H9 (cell line): ENCODE results near the gene CMSS1. TPM values are rescaled to one million over a fixed set of nuclear protein-coding genes. Genes with fewer than 3 reads are reported as not detected.

Experiments
- DNase-seq: peaks from one replicate; pipeline ENCODE4 v3.0.0-alpha.2; 2017
- H2AFZ ChIP-seq: one replicate; pipeline ENCODE4 v1.6.1; 2013; ENCODE audit warnings: mild to moderate bottlenecking, low read length, control low read depth, moderate library complexity
- H2AK5ac ChIP-seq: 2 replicates; pipeline ENCODE4 v1.6.1; 2013; ENCODE audit warnings: low read length, control low read depth, mixed read lengths; ENCODE audit not compliant: insufficient read length
- H2BK120ac ChIP-seq: one replicate; pipeline ENCODE4 v1.6.1; 2013; ENCODE audit warnings: low read depth, mild to moderate bottlenecking, low read length, control low read depth, inconsistent platforms; ENCODE audit not compliant: poor library complexity, severe bottlenecking
- H2BK12ac ChIP-seq: 2 replicates; pipeline ENCODE4 v1.6.1; 2013; ENCODE audit warnings: low read length, control low read depth, mixed read lengths, low read depth; ENCODE audit not compliant: insufficient read length
- H2BK15ac ChIP-seq: 2 replicates; pipeline ENCODE4 v1.6.1; 2013; ENCODE audit warnings: low read depth, low read length, control low read depth
- H2BK20ac ChIP-seq: one replicate; pipeline ENCODE4 v1.6.1; 2013; ENCODE audit warnings: low read depth, mild to moderate bottlenecking, low read length, control low read depth, inconsistent platforms; ENCODE audit not compliant: poor library complexity, severe bottlenecking
- H2BK5ac ChIP-seq: 2 replicates; pipeline ENCODE4 v1.6.1; 2013; ENCODE audit warnings: low read length, control low read depth, mixed read lengths; ENCODE audit not compliant: insufficient read length
- H3K14ac ChIP-seq: 2 replicates; pipeline ENCODE4 v1.6.1; 2013; ENCODE audit warnings: low read length, control low read depth; ENCODE audit not compliant: insufficient read depth
- H3K18ac ChIP-seq: 2 replicates; pipeline ENCODE4 v1.6.1; 2013; ENCODE audit warnings: low read depth, mild to moderate bottlenecking, mixed read lengths, low read length, control low read depth; ENCODE audit not compliant: insufficient read length
- H3K23ac ChIP-seq: 2 replicates; pipeline ENCODE4 v1.6.1; 2013; ENCODE audit warnings: low read length, control low read depth, mixed read lengths, low read depth; ENCODE audit not compliant: insufficient read length
- H3K23me2 ChIP-seq: 2 replicates; pipeline ENCODE4 v1.6.1; 2013; ENCODE audit warnings: low read depth, mild to moderate bottlenecking, mixed read lengths, low read length, control low read depth; ENCODE audit not compliant: insufficient read length, poor library complexity, severe bottlenecking
- H3K27ac ChIP-seq: 2 replicates; pipeline ENCODE4 v1.5.1; 2013; ENCODE audit warnings: low read length, control low read depth, mixed read lengths, low read depth; ENCODE audit not compliant: insufficient read length
- H3K27me3 ChIP-seq: 2 replicates; pipeline ENCODE4 v1.6.1; 2013; ENCODE audit warnings: low read length, control low read depth, inconsistent platforms; ENCODE audit not compliant: insufficient read depth
- H3K4ac ChIP-seq: 2 replicates; pipeline ENCODE4 v1.6.1; 2013; ENCODE audit warnings: low read depth, mild to moderate bottlenecking, control low read depth, inconsistent platforms, low read length, moderate library complexity
- H3K4me1 ChIP-seq: 2 replicates; pipeline ENCODE4 v1.6.1; 2013; ENCODE audit warnings: low read length, control low read depth, inconsistent platforms; ENCODE audit not compliant: insufficient read depth
- H3K4me2 ChIP-seq: 2 replicates; pipeline ENCODE4 v1.6.1; 2013; ENCODE audit warnings: low read length, control low read depth, mixed read lengths; ENCODE audit not compliant: insufficient read length, insufficient read depth
- H3K56ac ChIP-seq: 2 replicates; pipeline ENCODE4 v1.6.1; 2013; ENCODE audit warnings: low read depth, mild to moderate bottlenecking, mixed read lengths, low read length, control low read depth; ENCODE audit not compliant: insufficient read length
- H3K79me1 ChIP-seq: 2 replicates; pipeline ENCODE4 v1.6.1; 2013; ENCODE audit warnings: low read depth, mild to moderate bottlenecking, moderate library complexity, low read length, control low read depth, inconsistent platforms; ENCODE audit not compliant: insufficient read depth, poor library complexity, severe bottlenecking
- H3K79me2 ChIP-seq: 2 replicates; pipeline ENCODE4 v1.6.1; 2013; ENCODE audit warnings: low read length, control low read depth, inconsistent platforms; ENCODE audit not compliant: insufficient read depth
- H3K9ac ChIP-seq: 2 replicates; pipeline ENCODE4 v1.6.1; 2013; ENCODE audit warnings: low read length, control low read depth, mixed read lengths; ENCODE audit not compliant: insufficient read length; ENCODE audit errors: extremely low read depth
- H3K9me3 ChIP-seq: one replicate; pipeline ENCODE4 v1.6.1; 2013; ENCODE audit warnings: low read depth, low read length, inconsistent platforms; ENCODE audit not compliant: control insufficient read depth
- H3T11ph ChIP-seq: one replicate; pipeline ENCODE4 v1.6.1; 2013; ENCODE audit warnings: mild to moderate bottlenecking, low read length, control low read depth, inconsistent platforms
- H4K20me1 ChIP-seq: one replicate; pipeline ENCODE4 v1.6.1; 2013; ENCODE audit not compliant: control insufficient read depth, insufficient read length, insufficient read depth
- H4K5ac ChIP-seq: 2 replicates; pipeline ENCODE4 v1.6.1; 2013; ENCODE audit warnings: low read depth, mild to moderate bottlenecking, mixed read lengths, low read length, control low read depth; ENCODE audit not compliant: insufficient read length
- H4K8ac ChIP-seq: replicated peaks from 2 replicates; pipeline ENCODE4 v1.6.1; 2013; ENCODE audit warnings: low read length, control low read depth, mixed read lengths, low read depth; ENCODE audit not compliant: insufficient read length
- H4K91ac ChIP-seq: 2 replicates; pipeline ENCODE4 v1.6.1; 2013; ENCODE audit warnings: low read depth, mild to moderate bottlenecking, moderate library complexity, mixed read lengths, low read length, control low read depth; ENCODE audit not compliant: insufficient read length
- H3K27ac Mint-ChIP-seq, 3 experiments: 2 replicates in 2 of 3; 3 replicates in 1 of 3; pipeline ENCODE4 v1.8.0; 2020 to 2021; ENCODE audit warnings: mixed read lengths in 3 of 3, mild to moderate bottlenecking in 1 of 3, moderate library complexity in 1 of 3
- H3K27me3 Mint-ChIP-seq: 2 replicates; pipeline ENCODE4 v1.8.0; 2021; ENCODE audit warnings: low read depth, mild to moderate bottlenecking, moderate library complexity, mixed read lengths
- H3K36me3 Mint-ChIP-seq, 3 experiments: 2 replicates in 2 of 3; 3 replicates in 1 of 3; pipeline ENCODE4 v1.8.0; 2020 to 2021; ENCODE audit warnings: low read depth in 3 of 3, mixed read lengths in 3 of 3; ENCODE audit not compliant: insufficient read depth in 1 of 3
- H3K4me1 Mint-ChIP-seq, 2 experiments: 2 replicates each; pipeline ENCODE4 v1.8.0; 2020; ENCODE audit warnings: mixed read lengths in 2 of 2
- H3K4me3 Mint-ChIP-seq, 2 experiments: 2 replicates in 1 of 2; 3 replicates in 1 of 2; pipeline ENCODE4 v1.8.0; 2020 to 2021; ENCODE audit warnings: mild to moderate bottlenecking in 2 of 2, mixed read lengths in 2 of 2, moderate library complexity in 1 of 2
- H3K9me3 Mint-ChIP-seq, 2 experiments: 2 replicates in 1 of 2; 3 replicates in 1 of 2; pipeline ENCODE4 v1.8.0; 2020; ENCODE audit warnings: mild to moderate bottlenecking in 2 of 2, mixed read lengths in 2 of 2, moderate library complexity in 1 of 2
- WGBS: extraction: QIAGEN DNeasy Blood & Tissue Kit; methylation state at CpG from one replicate; pipeline ENCODE4 v1.1.7; 2013; ENCODE audit warnings: missing lambda C conversion rate, low lambda C conversion rate, mixed read lengths; ENCODE audit not compliant: insufficient read length; ENCODE audit errors: extremely low coverage; 5-methylcytosine and 5-hydroxymethylcytosine counted together
- total RNA-seq: library from RNA; stranded (reverse); gene quantifications from 2 replicates; pipeline ENCODE4 v1.2.1, GENCODE V29; 2021
- TF ChIP-seq, protein P1 (sequence below): fragments of 200-600 bp; sonication (generic); conservative IDR thresholded peaks from 3 replicates; pipeline ENCODE4 v1.8.0; 2021; ENCODE audit warnings: antibody characterized with exemption, mild to moderate bottlenecking

CMSS1 gene
- total RNA-seq, 1 experiment from 2014 or later: 61.8 TPM

DNA sequence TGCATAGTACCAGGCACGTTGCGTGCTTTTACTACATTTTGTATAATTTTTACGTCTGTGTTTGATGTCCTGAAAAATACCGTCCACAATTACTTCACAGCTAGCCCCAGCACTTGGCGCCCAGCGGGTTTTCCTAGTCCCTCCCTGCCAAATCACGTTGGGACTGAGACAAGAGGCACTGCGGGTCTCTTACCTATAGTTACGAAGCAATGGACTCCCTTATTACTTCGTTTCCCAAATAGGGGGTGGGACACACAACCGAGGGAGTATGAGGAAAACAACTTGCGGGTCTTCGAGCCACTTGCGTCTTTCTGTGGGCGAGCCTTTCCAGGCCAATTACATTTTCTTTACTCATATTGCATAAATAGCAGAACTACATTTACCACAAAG is 620 bp upstream of the CMSS1 start:
- Mint-ChIP-seq H3K9me3 (no peaks in the 10 kb centered on the region; a peak in 1 of 5 replicates), H3K4me3 (peak overlapping the region; percentile 89 to 97), H3K27me3 (peaks cover 3% of the 10 kb centered on the region; the same call in 1 of the 2 replicates), H3K27ac (peak overlapping the region; percentile 99; a peak in 4 of 7 replicates), H3K36me3 (peaks cover 0 to 5% (median 2%) of the 10 kb centered on the region in 3 experiments; a peak in 2 of 7 replicates), H3K4me1 (peaks cover 13 to 16% of the 10 kb centered on the region in 2 experiments)
- Histone ChIP-seq H3K4ac (no peak overlapping the region), H3K4me1 (no peaks in the 10 kb centered on the region), H2BK20ac (no peak overlapping the region), H4K20me1 (no peaks in the 10 kb centered on the region), H4K8ac (no peak overlapping the region), H2BK15ac (no peak overlapping the region), H2BK120ac (no peak overlapping the region), H2BK5ac (no peak overlapping the region), H3K79me2 (peaks cover 3% of the 10 kb centered on the region; the same call in 1 of the 2 replicates), H2BK12ac (no peak overlapping the region), H2AK5ac (no peak overlapping the region), H4K91ac (no peak overlapping the region), H3K18ac (no peak overlapping the region), H3K23me2 (no peaks in the 10 kb centered on the region), H3K4me2 (peak overlapping the region; percentile 89), H3T11ph (no peak overlapping the region), H3K27me3 (no peaks in the 10 kb centered on the region), H2AFZ (peak overlapping the region; percentile 9), H3K23ac (no peak overlapping the region), H3K9me3 (no peaks in the 10 kb centered on the region), H3K56ac (no peak overlapping the region), H4K5ac (no peak overlapping the region), H3K14ac (peak overlapping the region; percentile 6; the same call in 1 of the 2 replicates), H3K79me1 (no peaks in the 10 kb centered on the region), H3K27ac (no peak overlapping the region), H3K9ac (peak overlapping the region; percentile 77)
- TF ChIP-seq, protein P1, sequence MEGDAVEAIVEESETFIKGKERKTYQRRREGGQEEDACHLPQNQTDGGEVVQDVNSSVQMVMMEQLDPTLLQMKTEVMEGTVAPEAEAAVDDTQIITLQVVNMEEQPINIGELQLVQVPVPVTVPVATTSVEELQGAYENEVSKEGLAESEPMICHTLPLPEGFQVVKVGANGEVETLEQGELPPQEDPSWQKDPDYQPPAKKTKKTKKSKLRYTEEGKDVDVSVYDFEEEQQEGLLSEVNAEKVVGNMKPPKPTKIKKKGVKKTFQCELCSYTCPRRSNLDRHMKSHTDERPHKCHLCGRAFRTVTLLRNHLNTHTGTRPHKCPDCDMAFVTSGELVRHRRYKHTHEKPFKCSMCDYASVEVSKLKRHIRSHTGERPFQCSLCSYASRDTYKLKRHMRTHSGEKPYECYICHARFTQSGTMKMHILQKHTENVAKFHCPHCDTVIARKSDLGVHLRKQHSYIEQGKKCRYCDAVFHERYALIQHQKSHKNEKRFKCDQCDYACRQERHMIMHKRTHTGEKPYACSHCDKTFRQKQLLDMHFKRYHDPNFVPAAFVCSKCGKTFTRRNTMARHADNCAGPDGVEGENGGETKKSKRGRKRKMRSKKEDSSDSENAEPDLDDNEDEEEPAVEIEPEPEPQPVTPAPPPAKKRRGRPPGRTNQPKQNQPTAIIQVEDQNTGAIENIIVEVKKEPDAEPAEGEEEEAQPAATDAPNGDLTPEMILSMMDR: no peak
- DNase-seq: peak; percentile 36
- no CpG with 5 or more reads among the region's 15 CpGs for WGBS
